HG03060 (cell line): Measurements from ENCODE around the gene EDEM3.
"Not testable (repeated sequence)": the region's sequence is repeated elsewhere in the genome, so short reads cannot be mapped to it uniquely, and the experiment has no call there.

Experiments used
- ATAC-seq: cut with Tn5 transposase; IDR thresholded peaks from one replicate; pipeline ENCODE4 v1.9.1; 2021; ENCODE audit warnings: low read depth, moderate number of reproducible peaks; ENCODE audit not compliant: unreplicated experiment

The EDEM3 gene

GRCh38 chr1:184770181-184770979 lies 15.7 kb upstream of the EDEM3 start:
- ATAC-seq, result no peak

- ATAC-seq, result no peak
Observed at GRCh38 chr1:184769241-184769640, 14.6 kb upstream of the EDEM3 start.

- ATAC-seq, result no peak
Observed at GRCh38 chr1:184768467-184768866, 13.8 kb upstream of the EDEM3 start.

GRCh38 chr1:184767591-184767990 lies 12.9 kb upstream of the EDEM3 start:
- ATAC-seq, result no peak

- ATAC-seq, result no peak
Observed at GRCh38 chr1:184764483-184764882, 9.8 kb upstream of the EDEM3 start.

- ATAC-seq, result not testable (repeated sequence)
Observed at GRCh38 chr1:184763520-184763919, 8.9 kb upstream of the EDEM3 start.

GRCh38 chr1:184761969-184762485 lies 7.4 kb upstream of the EDEM3 start:
- ATAC-seq, result no peak

GRCh38 chr1:184759651-184760050 lies 5.0 kb upstream of the EDEM3 start:
- no peak for ATAC-seq

GRCh38 chr1:184759112-184759511 lies 4.5 kb upstream of the EDEM3 start:
- ATAC-seq, result no peak

GRCh38 chr1:184757891-184758290 lies 3.2 kb upstream of the EDEM3 start:
- no peak for ATAC-seq

- ATAC-seq, result no peak
Observed at GRCh38 chr1:184757406-184757805, 2.7 kb upstream of the EDEM3 start.

GRCh38 chr1:184755226-184756065 lies 788 bp upstream of the EDEM3 start:
- peak; percentile 6 for ATAC-seq

GRCh38 chr1:184753608-184754475 lies 816 bp downstream of the EDEM3 start:
- no peak for ATAC-seq

GRCh38 chr1:184753117-184753516 lies 1.5 kb downstream of the EDEM3 start:
- no peak for ATAC-seq

GRCh38 chr1:184752656-184753055 lies 2.0 kb downstream of the EDEM3 start:
- ATAC-seq, result no peak

GRCh38 chr1:184748740-184749139 lies 5.9 kb downstream of the EDEM3 start:
- no peak for ATAC-seq

- ATAC-seq, result peak; percentile 69
Observed at GRCh38 chr1:184747089-184747955, 7.3 kb downstream of the EDEM3 start.

GRCh38 chr1:184745929-184746638 lies 8.6 kb downstream of the EDEM3 start:
- no peak for ATAC-seq

- no peak for ATAC-seq
Observed at GRCh38 chr1:184745110-184745509, 9.5 kb downstream of the EDEM3 start.
